ENCODE data around the gene LUZP2.

The LUZP2 gene

DNA sequence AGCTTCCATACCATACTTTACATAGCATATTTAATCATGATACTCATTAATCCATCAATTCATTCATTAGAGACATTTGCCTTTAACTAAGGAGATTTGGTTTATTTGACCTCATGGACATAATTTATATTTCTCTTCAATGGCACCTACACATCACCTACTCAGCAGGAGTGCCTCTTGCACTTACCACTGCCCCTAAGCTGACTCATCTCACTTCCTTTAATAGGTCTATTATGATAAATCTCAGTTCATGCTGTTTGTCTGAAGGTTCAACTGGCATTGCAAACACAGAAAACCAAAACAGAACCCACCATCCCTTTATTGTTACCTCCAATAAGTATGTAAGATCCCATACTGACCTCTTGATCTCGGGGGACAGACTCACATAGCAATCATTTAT, 186.7 kb downstream of the LUZP2 start:
- Histone ChIP-seq H3K9ac (ENCODE audit: low read depth, low read length) (no peak overlapping the region), H3K9me3 (ENCODE audit: control insufficient read depth, insufficient read depth, low read length) (no peaks in the 10 kb centered on the region), H3K36me3 (ENCODE audit: insufficient read depth, low read length) (no peaks in the 10 kb centered on the region), H3K4me1 (ENCODE audit: insufficient read depth, low read length) (peaks cover 17% of the 10 kb centered on the region)

GRCh38 chr11:24685821-24686220, 189.0 kb downstream of the LUZP2 start:
- Histone ChIP-seq H3K36me3 (ENCODE audit: insufficient read depth, low read length) (no peaks in the 10 kb centered on the region), H3K9me3 (ENCODE audit: control insufficient read depth, insufficient read depth, low read length) (no peaks in the 10 kb centered on the region)

DNA sequence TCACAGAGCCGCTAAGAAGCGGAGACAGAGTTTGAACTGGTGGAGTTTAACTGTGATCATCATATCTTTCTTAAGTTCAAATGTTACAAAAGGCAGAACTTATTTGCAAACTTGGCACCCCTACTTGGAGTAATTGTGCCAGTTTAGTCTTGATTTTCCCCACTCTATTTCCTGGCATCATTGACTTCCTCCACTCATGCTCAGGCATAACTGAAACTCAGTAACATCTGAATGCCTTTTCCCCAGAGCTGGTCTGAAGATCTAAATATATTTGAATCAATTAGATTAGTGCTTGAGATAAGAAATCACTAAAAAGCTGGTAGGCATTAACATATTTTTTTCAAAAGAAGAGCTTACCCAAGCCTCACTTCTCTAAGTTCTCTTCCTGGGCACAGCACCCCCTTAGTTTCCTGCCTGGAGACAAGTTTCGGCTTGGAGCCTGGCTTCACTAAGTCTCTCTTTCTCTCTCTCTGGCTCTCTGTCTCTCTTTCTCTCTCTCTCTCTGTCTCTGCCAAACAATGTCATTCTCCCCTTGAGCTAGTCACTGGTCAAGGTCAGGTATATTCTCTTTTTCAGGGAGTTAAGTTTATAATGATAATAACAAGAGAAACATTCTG, 190.8 kb downstream of the LUZP2 start:
- peaks cover 21% of the 10 kb centered on the region; the same call in 1 of the 2 replicates for H3K4me1 ChIP-seq (ENCODE audit: insufficient read depth, low read length)
- no peaks in the 10 kb centered on the region for H3K9me3 ChIP-seq (ENCODE audit: control insufficient read depth, insufficient read depth, low read length)
- H3K36me3 ChIP-seq (ENCODE audit: insufficient read depth, low read length) = no peaks in the 10 kb centered on the region
- no peak overlapping the region for H3K9ac ChIP-seq (ENCODE audit: low read depth, low read length)

More at GRCh38 chr11:24685821-24686220, 189.0 kb downstream of the LUZP2 start:
- Histone ChIP-seq H3K4me1 (ENCODE audit: insufficient read depth, low read length) (peaks cover 21% of the 10 kb centered on the region; the same call in 1 of the 2 replicates), H3K9ac (ENCODE audit: low read depth, low read length) (no peak overlapping the region)

- peaks cover 18% of the 10 kb centered on the region; the same call in 1 of the 2 replicates for H3K4me1 ChIP-seq (ENCODE audit: insufficient read depth, low read length)
- no peaks in the 10 kb centered on the region for H3K9me3 ChIP-seq (ENCODE audit: control insufficient read depth, insufficient read depth, low read length)
- H3K36me3 ChIP-seq (ENCODE audit: insufficient read depth, low read length) = no peaks in the 10 kb centered on the region
- no peak overlapping the region for H3K9ac ChIP-seq (ENCODE audit: low read depth, low read length)
Observed at GRCh38 chr11:24688981-24689380, 192.1 kb downstream of the LUZP2 start.

DNA sequence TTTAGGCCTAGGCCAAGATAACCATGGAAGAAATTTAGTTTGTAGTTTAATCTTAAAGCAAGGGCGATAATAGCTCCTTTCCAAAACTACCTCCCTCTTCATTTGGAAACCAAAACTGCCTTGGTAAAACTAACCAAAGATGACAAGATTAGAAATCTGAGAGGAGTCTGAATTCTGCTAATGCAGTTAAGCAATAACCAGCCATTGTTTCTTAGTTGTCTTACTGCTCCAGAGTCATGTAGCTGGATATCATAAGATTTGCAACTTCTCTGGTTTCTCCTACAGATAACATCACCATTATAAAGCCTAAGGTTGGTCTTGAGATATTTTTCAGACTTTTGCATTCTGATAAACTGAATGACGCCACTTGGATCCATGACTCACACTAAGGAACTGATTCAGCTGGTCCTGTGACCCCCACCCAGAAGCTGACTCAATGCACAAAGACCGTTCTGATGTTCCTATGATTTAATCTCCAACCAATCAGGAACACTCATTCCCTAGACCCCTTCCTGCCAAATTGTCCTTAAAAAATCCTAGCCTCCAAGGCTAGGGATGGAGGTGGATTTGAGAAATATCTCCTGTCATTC, 200.8 kb downstream of the LUZP2 start:
- Histone ChIP-seq H3K36me3 (ENCODE audit: insufficient read depth, low read length) (no peaks in the 10 kb centered on the region), H3K9ac (ENCODE audit: low read depth, low read length) (no peak overlapping the region), H3K9me3 (ENCODE audit: control insufficient read depth, insufficient read depth, low read length) (0 out of 2 replicates have a peak, but pooled peaks cover 5% of the 10 kb centered on the region), H3K4me1 (ENCODE audit: insufficient read depth, low read length) (no peaks in the 10 kb centered on the region)

DNA sequence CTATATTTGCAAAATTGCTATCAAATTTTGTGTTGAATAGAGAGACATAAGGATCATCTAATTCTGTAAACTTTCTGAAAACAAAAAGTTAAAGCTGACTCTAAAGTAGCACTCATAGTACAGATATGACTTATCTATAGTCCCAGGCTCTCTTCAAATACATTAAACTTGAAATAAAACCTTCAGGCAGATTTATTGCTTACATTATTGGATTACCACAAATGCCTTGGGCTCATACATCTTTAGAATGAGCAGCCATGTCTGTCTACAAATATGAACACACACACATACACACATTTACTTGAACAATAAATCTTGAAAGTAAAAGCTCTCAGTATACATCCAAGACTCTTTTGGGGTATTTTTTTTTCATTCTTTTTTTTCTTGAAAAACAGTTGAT, 207.9 kb downstream of the LUZP2 start:
- Histone ChIP-seq H3K36me3 (ENCODE audit: insufficient read depth, low read length) (no peaks in the 10 kb centered on the region), H3K9me3 (ENCODE audit: control insufficient read depth, insufficient read depth, low read length) (no peaks in the 10 kb centered on the region), H3K4me1 (ENCODE audit: insufficient read depth, low read length) (peaks cover 5% of the 10 kb centered on the region), H3K9ac (ENCODE audit: low read depth, low read length) (no peak overlapping the region)

GRCh38 chr11:24705474-24705873, 208.6 kb downstream of the LUZP2 start:
- H3K9me3 ChIP-seq (ENCODE audit: control insufficient read depth, insufficient read depth, low read length) = no peaks in the 10 kb centered on the region
- H3K36me3 ChIP-seq (ENCODE audit: insufficient read depth, low read length) = no peaks in the 10 kb centered on the region
- no peak overlapping the region for H3K9ac ChIP-seq (ENCODE audit: low read depth, low read length)
- peaks cover 5% of the 10 kb centered on the region for H3K4me1 ChIP-seq (ENCODE audit: insufficient read depth, low read length)

DNA sequence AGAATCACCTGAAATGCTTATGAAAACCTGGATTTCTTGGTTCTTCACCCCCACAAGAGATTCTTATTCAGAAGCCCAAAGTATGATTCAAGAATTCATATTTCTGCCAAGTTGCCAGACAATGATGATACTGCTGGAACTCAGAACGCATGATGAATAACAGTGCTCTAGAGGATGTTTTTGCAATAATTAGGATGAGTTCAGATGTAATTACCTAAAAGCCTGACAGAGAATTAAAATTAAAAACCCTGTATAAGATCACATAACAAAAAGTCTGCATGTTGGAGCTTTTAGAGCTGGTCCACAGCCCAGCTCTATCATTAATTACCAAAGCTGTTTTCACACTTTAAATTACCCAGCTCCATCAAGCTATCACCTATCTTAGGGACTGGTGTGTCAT, 211.8 kb downstream of the LUZP2 start:
- H3K9me3 ChIP-seq (ENCODE audit: control insufficient read depth, insufficient read depth, low read length) = no peaks in the 10 kb centered on the region
- H3K9ac ChIP-seq (ENCODE audit: low read depth, low read length) = no peak overlapping the region

DNA sequence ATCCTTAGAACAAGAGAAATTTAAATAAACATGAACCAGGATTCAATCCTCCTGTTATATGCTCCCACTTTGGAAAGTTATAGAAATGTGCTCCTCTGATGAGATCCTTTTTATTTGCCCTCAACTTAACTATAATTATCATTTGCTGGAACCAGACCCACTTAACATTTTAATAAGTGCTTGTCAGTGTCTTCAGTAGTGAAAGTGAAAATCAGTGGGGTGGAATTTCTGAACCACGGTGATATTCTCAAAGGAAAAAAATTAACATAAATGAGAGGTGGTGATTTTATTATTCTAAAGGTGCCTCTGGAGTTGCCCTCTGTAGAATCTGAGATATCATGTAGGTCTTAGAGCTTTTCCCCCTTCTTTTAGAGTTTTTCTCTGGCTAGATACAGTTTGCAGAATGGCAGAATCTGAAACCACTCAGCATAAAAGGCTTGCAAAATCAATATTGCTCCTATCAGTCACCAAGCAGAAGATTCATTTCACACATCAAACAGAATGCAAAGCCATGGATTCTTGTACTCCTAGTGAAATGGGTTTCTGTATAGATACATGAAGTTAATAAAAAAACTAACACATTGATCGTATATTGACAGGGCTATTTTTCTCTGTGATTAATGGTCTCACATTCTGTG, 213.2 kb downstream of the LUZP2 start:
- Histone ChIP-seq H3K36me3 (ENCODE audit: insufficient read depth, low read length) (no peaks in the 10 kb centered on the region), H3K9me3 (ENCODE audit: control insufficient read depth, insufficient read depth, low read length) (no peaks in the 10 kb centered on the region), H3K4me1 (ENCODE audit: insufficient read depth, low read length) (peaks cover 5% of the 10 kb centered on the region), H3K9ac (ENCODE audit: low read depth, low read length) (no peak overlapping the region)

More for the DNA sequence above, 211.8 kb downstream of the LUZP2 start:
- peaks cover 5% of the 10 kb centered on the region for H3K4me1 ChIP-seq (ENCODE audit: insufficient read depth, low read length)
- no peaks in the 10 kb centered on the region for H3K36me3 ChIP-seq (ENCODE audit: insufficient read depth, low read length)

DNA sequence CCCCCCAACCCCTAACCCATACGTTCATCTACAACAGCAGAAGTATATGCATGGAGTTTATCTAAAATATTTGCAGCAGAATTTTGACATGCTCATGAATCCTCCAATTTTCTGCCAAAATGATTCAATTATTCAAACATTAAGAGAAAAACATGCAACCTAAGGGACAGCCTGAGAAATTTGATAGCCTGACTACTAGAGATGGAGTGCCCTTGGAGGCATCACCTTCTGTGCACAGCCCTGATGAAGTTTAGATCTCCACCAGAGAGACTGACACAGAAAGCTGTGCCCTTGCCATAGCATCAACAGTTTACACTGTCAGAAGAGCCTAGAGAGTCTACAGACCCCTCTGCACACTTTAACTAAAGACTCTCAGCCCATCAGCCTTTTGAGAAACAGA, 217.7 kb downstream of the LUZP2 start:
- Histone ChIP-seq H3K9ac (ENCODE audit: low read depth, low read length) (no peak overlapping the region), H3K4me1 (ENCODE audit: insufficient read depth, low read length) (no peaks in the 10 kb centered on the region), H3K9me3 (ENCODE audit: control insufficient read depth, insufficient read depth, low read length) (no peaks in the 10 kb centered on the region), H3K36me3 (ENCODE audit: insufficient read depth, low read length) (no peaks in the 10 kb centered on the region)

DNA sequence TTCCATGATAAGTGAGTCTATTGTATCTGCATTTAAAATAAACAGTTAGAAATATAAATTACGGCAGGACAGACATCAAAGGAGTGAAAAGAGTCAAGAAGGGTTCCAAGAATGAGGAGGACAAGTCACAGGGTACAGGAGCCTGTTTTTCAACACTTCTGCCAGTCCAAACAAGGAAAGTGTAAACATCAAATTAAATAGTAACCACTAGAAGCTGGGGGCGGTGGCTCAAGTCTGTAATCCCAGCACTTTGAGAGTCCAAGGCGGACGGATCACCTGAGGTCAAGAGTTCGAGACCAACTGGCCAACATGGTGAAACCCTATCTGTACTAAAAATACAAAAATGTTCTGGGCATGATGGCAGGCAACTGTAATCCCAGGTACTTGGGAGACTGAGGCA, 219.6 kb downstream of the LUZP2 start:
- Histone ChIP-seq H3K9ac (ENCODE audit: low read depth, low read length) (no peak overlapping the region), H3K9me3 (ENCODE audit: control insufficient read depth, insufficient read depth, low read length) (no peaks in the 10 kb centered on the region), H3K36me3 (ENCODE audit: insufficient read depth, low read length) (no peaks in the 10 kb centered on the region), H3K4me1 (ENCODE audit: insufficient read depth, low read length) (no peaks in the 10 kb centered on the region)

DNA sequence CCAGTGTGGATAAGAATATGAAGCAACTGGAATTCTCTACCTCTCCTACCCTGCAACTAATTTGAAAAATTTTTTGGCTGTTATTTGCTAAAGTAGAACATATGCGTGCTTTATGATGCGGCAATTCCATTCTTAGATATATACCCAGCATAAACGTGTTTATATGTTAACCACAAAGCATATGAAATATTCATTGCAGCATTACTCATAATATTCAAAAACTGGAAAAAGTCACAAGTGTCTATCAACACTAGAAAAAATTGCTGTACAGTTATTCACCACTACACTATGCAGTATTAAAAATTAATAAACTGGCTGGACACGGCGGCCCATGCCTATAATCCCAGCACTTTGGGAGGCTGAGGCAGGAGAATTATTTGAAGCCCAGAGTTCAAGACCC, 226.4 kb downstream of the LUZP2 start:
- Histone ChIP-seq H3K4me1 (ENCODE audit: insufficient read depth, low read length) (no peaks in the 10 kb centered on the region), H3K9me3 (ENCODE audit: control insufficient read depth, insufficient read depth, low read length) (no peaks in the 10 kb centered on the region; the same call in 1 of the 2 replicates), H3K9ac (ENCODE audit: low read depth, low read length) (no peak overlapping the region), H3K36me3 (ENCODE audit: insufficient read depth, low read length) (no peaks in the 10 kb centered on the region)

DNA sequence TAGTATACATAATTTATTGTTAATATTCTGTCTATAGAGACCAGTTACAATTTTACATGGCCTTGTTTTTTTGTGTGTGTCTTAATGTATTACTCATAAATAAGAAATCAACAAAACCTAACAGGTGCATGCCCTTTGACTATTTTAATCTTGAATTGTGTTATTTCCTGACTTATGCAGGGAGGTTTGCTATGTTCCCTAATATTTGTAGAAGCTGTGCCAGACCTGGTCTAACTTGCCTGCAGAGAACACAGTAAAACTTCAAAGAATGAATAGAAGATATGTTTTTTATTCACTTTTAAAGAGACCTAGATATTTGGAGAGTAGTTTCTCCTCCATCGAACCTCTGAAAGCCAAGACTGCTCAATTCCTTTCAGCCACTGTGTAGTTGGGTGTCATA, 234.7 kb downstream of the LUZP2 start:
- Histone ChIP-seq H3K9ac (ENCODE audit: low read depth, low read length) (no peak overlapping the region), H3K36me3 (ENCODE audit: insufficient read depth, low read length) (no peaks in the 10 kb centered on the region; the same call in 1 of the 2 replicates), H3K4me1 (ENCODE audit: insufficient read depth, low read length) (no peaks in the 10 kb centered on the region), H3K9me3 (ENCODE audit: control insufficient read depth, insufficient read depth, low read length) (no peaks in the 10 kb centered on the region)

- no peaks in the 10 kb centered on the region; the same call in 1 of the 2 replicates for H3K36me3 ChIP-seq (ENCODE audit: insufficient read depth, low read length)
- no peaks in the 10 kb centered on the region for H3K9me3 ChIP-seq (ENCODE audit: control insufficient read depth, insufficient read depth, low read length)
- no peak overlapping the region for H3K9ac ChIP-seq (ENCODE audit: low read depth, low read length)
- H3K4me1 ChIP-seq (ENCODE audit: insufficient read depth, low read length) = peaks cover 4% of the 10 kb centered on the region; the same call in 1 of the 2 replicates
Observed at GRCh38 chr11:24734742-24735237, 237.9 kb downstream of the LUZP2 start.

DNA sequence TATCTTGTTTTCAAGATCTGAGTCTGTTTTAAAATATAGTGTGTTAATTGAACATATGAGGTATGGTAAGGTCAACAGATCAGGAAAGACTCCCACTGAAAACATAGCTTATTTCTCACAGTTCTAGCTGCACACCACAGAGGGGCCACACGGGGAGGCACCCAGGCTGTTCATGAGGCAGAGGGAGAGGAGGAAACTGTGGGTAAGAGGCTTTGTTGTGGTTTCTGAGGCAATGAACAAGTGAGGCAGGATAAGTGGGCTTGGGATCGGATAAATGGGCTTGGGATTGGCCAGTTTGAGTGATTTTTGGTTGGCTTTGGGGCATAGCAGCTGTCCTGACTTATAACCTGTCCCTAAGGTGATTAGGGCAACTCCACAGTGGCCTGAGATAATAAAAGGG, 242.1 kb downstream of the LUZP2 start:
- Histone ChIP-seq H3K4me1 (ENCODE audit: insufficient read depth, low read length) (peaks cover 4% of the 10 kb centered on the region; the same call in 1 of the 2 replicates), H3K9ac (ENCODE audit: low read depth, low read length) (no peak overlapping the region), H3K36me3 (ENCODE audit: insufficient read depth, low read length) (no peaks in the 10 kb centered on the region; the same call in 1 of the 2 replicates), H3K9me3 (ENCODE audit: control insufficient read depth, insufficient read depth, low read length) (no peaks in the 10 kb centered on the region)
